Measurements from ENCODE around the gene GPR119. TPM values are rescaled to one million over a fixed set of nuclear protein-coding genes. Genes with fewer than 3 reads are reported as not detected.

Gene GPR119
- total and polyA plus RNA-seq, 2 of the 8 experiments (the other 6 are each of a cell fraction or from before 2014, with no cell fraction given), result 0.11 TPM; not detected in 1

DNA sequence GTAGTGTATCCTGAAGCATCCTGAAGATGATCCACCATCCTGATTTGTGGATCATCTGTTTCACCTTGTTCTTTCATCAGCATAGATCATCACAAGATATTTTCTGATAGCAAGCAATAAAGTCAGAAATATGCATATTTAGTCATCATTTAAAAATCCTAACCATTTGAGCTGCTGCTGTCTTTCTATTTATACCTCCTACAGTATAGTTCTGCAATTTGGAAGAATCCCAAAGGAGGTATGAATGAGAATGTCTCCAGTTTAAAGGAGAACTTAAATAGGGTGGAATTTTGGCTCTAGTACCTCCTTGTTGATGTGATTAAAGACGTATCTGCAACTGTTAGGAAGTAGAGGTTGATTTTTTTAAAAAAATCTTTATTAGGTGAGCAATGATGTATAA is 38.2 kb downstream of the GPR119 start:
- H4K20me1 ChIP-seq (replicated peaks in 1 of 2; ENCODE audit: control insufficient read depth in 1 of 2, insufficient read depth in 2 of 2, low read length in 2 of 2), result no peaks in the 10 kb centered on the region
- H3K4me2 ChIP-seq (ENCODE audit: insufficient read depth in 1 of 2, low read depth in 2 of 2, low read length in 2 of 2), result no peak overlapping the region
- no peak for FAIRE-seq
- peaks cover 0 to 2% (median 0%) of the 10 kb centered on the region in 4 experiments; a peak in 1 of 8 replicates for H3K36me3 ChIP-seq (ENCODE audit: control insufficient read depth in 2 of 4, insufficient read depth in 4 of 4, low read length in 3 of 4)
- H3K23me2 ChIP-seq (ENCODE audit: low read depth, low read length), result no peaks in the 10 kb centered on the region
- H3K14ac ChIP-seq (ENCODE audit: insufficient read length), result no peak overlapping the region
- no peaks in the 10 kb centered on the region for H3K27me3 ChIP-seq (replicated peaks in 1 of 4; ENCODE audit: control insufficient read depth in 3 of 4, extremely low read depth in 1 of 4, insufficient read depth in 3 of 4, low read length in 3 of 4)
- ChIA-PET CTCF (ENCODE audit: partially characterized antibody) (no interaction called here), POLR2A (ENCODE audit: partially characterized antibody) (no interaction called here)
- no peak overlapping the region for H2BK20ac ChIP-seq (ENCODE audit: low read length)
- H2BK15ac ChIP-seq (ENCODE audit: low read length), result no peak overlapping the region
- H4K8ac ChIP-seq (ENCODE audit: extremely low read depth, insufficient read depth, low read length), result no peak overlapping the region
- no peak overlapping the region for H3K27ac ChIP-seq (ENCODE audit: low read depth, low read length)
- H4K5ac ChIP-seq (ENCODE audit: insufficient read length, low read depth, low read length), result no peak overlapping the region
- no peak overlapping the region for H2BK5ac ChIP-seq (ENCODE audit: low read depth, low read length)
- no peak overlapping the region for H3K9ac ChIP-seq (replicated peaks in 1 of 4; ENCODE audit: extremely low read depth in 1 of 4, low read depth in 3 of 4, low read length in 3 of 4)
- H3K79me2 ChIP-seq (ENCODE audit: control insufficient read depth in 1 of 2, insufficient read depth in 2 of 2, low read length in 2 of 2), result no peaks in the 10 kb centered on the region
- no peak overlapping the region for H3K4ac ChIP-seq (replicated peaks; ENCODE audit: insufficient read length, low read depth, low read length)
- no peaks in the 10 kb centered on the region for H3K9me3 ChIP-seq (ENCODE audit: insufficient read depth in 2 of 2, low read depth in 1 of 2, low read length in 1 of 2)
- H2AFZ ChIP-seq (ENCODE audit: low read length), result no peak overlapping the region
- H3K79me1 ChIP-seq (ENCODE audit: low read depth, low read length), result no peaks in the 10 kb centered on the region
- no peak overlapping the region for H4K91ac ChIP-seq (replicated peaks; ENCODE audit: insufficient read length, low read length)
- no peak overlapping the region for H2AK5ac ChIP-seq (ENCODE audit: low read depth, low read length)
- no peak overlapping the region for H3K18ac ChIP-seq (ENCODE audit: extremely low read depth, low read length)
- DNase-seq (ENCODE audit: low read depth in 1 of 2, low spot score in 2 of 2), result no peak
- H3K56ac ChIP-seq (replicated peaks; ENCODE audit: insufficient read length, low read depth, low read length), result no peak overlapping the region
- H3K4me1 ChIP-seq (replicated peaks in 1 of 4; ENCODE audit: control insufficient read depth in 3 of 4, insufficient read depth in 4 of 4, low read length in 3 of 4), result peaks cover 0 to 2% (median 0%) of the 10 kb centered on the region in 4 experiments; a peak in 1 of 7 replicates
- H2BK12ac ChIP-seq (ENCODE audit: low read depth, low read length), result no peak overlapping the region
- H3K4me3 ChIP-seq (ENCODE audit: extremely low read depth in 1 of 4, insufficient read depth in 2 of 4, low read depth in 3 of 4, low read length in 4 of 4), result no peak overlapping the region
- H2BK120ac ChIP-seq (replicated peaks; ENCODE audit: low read depth, low read length), result no peak overlapping the region
- no peak overlapping the region for H3K23ac ChIP-seq (ENCODE audit: insufficient read length)
- WGBS, 2 experiments (ENCODE audit: extremely low coverage in 1 of 2, insufficient coverage in 1 of 2, insufficient read length in 1 of 2, insufficient replicate concordance in 2 of 2, low coverage in 1 of 2, low lambda C conversion rate in 2 of 2, missing lambda C conversion rate in 1 of 2), result 82% methylated on average over 1 of the region's 1 CpG; no CpG with 5 or more reads in 1 of the 2 experiments
- no peak for TF ChIP-seq TEAD4 (IDR thresholded peaks at IDR 0.05; ENCODE audit: low read depth, low read length)
- no peak for TF ChIP-seq POLR2A (IDR thresholded peaks at IDR 0.05; ENCODE audit: control extremely low read depth in 1 of 2, low read depth in 2 of 2, low read length in 2 of 2)
- TF ChIP-seq JUND (IDR thresholded peaks at IDR 0.05; ENCODE audit: low read length), result no peak
- no peak for TF ChIP-seq RNF2 (IDR thresholded peaks at IDR 0.05; ENCODE audit: borderline replicate concordance, low read depth, low read length, missing control alignments, poor library complexity, severe bottlenecking)
- no peak for TF ChIP-seq E2F6 (IDR thresholded peaks at IDR 0.05)
- no peak for TF ChIP-seq GABPA (IDR thresholded peaks at IDR 0.05; ENCODE audit: borderline replicate concordance, insufficient read depth, low read length)
- no peak for TF ChIP-seq SP2 (IDR thresholded peaks at IDR 0.05; ENCODE audit: low read length)
- TF ChIP-seq, protein P1, sequence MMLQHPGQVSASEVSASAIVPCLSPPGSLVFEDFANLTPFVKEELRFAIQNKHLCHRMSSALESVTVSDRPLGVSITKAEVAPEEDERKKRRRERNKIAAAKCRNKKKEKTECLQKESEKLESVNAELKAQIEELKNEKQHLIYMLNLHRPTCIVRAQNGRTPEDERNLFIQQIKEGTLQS (IDR thresholded peaks at IDR 0.05; ENCODE audit: insufficient read depth, low read depth, low read length), result no peak
- TF ChIP-seq HDAC2 (IDR thresholded peaks at IDR 0.05; ENCODE audit: borderline replicate concordance in 1 of 2, low read depth in 2 of 2, low read length in 2 of 2), result no peak
- TF ChIP-seq KDM5A (IDR thresholded peaks at IDR 0.05; ENCODE audit: low read length), result no peak
- no peak for TF ChIP-seq SP1 (IDR thresholded peaks at IDR 0.05; ENCODE audit: low read depth, low read length)
- TF ChIP-seq SIX5 (IDR thresholded peaks at IDR 0.05; ENCODE audit: low read depth, low read length), result no peak
- TF ChIP-seq KDM1A (IDR thresholded peaks at IDR 0.05; ENCODE audit: borderline replicate concordance, low read length), result no peak
- TF ChIP-seq SUZ12 (IDR thresholded peaks at IDR 0.05; ENCODE audit: low read length), result no peak
